Amygdala (tissue), 56 donors: Measurements from ENCODE around the gene SULT1C2.
A peak's percentile ranks its signal among the peaks of the same experiment; 100 is the strongest.
"Not testable (repeated sequence)": the region's sequence is repeated elsewhere in the genome, so short reads cannot be mapped to it uniquely, and the experiment has no call there.

Experiments used
- DNase-seq, 56 donors: peaks; one replicate each; lab custom pipeline; 2025; lab: John Stamatoyannopoulos, UW

Gene SULT1C2

DNA sequence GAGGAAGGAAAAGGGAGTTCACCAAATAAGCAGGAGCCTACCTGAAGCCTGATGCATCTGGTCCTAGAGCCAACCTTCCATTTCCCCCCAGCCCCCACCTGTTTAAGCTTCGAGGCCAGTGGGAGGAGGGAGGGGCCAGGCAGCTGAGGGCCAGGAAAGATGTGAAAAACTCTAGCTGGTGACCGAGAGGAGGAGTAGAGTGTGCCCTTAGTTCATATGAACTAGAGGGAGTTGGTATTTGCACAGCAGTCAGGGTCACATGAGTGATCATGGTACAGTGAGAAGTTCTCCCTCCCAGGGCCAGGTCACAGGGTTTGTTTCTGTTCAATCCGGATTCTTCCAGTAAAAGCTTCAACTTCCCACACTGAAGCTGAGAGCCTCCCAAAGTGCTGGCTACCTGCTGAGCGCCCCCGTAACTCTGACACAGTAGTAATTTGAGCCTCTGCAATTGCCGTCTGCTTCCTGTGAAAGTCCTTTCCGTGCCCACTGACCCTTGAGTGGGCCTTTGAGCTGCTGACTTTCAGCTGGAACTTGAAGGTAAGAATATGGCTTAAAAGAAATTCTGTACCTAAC lies at the start of gene SULT1C2:
Gene SULT1C2 (plus strand): TSS at position 362 of the 573 bp plus-strand sequence. CDS start 4,773 bp downstream, outside the sequence.
- DNase-seq = no peak

DNA sequence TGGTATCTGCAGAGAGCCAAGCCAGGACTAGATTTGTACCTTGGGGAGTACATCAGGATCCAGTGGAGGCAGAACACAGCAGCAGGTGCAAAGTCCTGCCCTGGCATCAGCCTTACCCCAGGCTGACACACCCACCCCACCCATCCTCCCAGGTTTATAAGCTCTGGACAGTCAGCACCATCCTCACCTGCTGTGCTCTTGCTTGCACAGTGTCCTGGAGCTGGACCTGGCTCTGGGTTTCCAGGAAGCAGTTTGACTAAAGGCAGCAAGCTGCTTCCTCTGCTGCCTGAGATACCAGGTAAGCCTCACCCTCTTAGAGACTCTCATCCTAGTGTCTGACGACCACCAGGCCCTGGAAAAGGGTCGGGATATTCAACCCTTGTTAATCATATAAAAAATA lies 48.9 kb upstream of the SULT1C2 start, which contains the start of gene SULT1C3:
Gene SULT1C3 (plus strand): TSS at position 183 of the 400 bp plus-strand sequence. CDS start 7,227 bp downstream, outside the sequence.
- DNase-seq = no peak

DNA sequence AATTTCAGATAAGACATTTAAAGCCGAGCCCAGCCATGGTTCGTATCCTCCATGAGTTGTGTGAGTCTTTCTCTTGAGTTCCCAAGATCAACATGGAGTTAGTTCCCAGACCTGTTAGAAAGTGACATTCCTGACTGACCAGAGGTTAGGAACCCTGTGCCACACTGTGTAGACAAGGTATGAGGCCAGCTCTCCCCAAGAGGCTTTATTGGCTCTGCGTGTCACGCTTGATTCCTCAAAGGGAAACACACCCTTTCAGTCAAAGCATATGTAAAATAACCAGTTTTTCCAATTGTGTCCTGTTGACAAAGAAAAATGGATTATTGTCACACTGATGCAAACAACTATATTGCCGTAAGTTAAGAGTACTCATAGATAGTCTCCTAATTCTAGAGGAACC lies 47.7 kb upstream of the SULT1C2 start:
- no peak for DNase-seq

DNA sequence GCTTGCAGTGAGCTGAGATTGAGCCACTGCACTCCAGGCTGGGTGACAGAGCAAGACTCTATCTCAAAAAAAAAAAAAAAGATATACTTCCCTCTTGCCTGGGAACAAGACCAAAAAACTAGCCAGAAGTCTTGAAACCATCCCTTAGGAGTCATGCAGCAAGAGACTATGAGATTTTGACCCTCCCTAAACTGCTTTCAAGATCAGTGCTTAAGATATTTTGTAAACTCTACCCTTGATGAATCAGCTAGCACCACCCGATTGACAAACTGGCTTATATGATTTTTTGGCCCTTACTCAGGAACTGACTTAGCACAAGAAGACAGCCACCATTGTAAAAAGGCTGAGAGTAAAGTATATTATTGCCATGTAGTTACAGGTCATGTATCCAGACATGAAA lies 45.1 kb upstream of the SULT1C2 start:
- no peak for DNase-seq

DNA sequence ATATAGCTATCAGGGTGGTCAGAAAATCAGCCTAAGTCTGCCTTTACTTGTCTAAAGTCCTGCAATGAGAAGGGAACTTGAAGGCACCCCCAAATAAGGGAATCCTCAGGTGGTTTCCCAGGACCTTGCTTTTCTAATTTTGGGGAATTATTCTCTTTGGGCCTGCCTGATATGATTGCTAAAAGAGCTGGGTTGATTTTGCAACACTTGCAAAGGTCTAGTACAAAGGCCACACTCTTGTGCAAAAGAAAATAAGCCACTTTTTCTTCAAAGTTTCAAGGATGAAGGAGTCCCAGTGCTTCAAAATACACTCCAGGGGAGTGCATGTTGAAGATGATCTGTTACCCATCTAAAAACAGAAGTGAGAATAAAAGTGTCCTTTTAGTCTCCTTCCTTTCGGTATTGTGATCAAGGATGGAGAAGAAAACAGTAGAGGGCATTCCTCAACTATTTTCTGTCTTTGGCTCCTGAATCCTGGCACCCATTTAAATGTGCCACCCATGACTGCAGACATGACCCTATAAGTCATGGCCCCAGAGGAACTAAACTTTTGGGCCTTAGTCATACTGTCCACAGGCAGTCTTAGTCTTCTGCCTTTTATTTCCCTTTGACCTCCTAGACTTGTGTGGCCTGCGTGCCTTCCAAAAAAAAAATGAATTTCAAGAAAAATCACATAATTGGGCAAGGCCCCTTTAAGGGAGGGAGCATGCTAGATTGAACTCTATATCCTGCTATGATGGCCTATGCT lies 43.9 kb upstream of the SULT1C2 start:
- DNase-seq = no peak

DNA sequence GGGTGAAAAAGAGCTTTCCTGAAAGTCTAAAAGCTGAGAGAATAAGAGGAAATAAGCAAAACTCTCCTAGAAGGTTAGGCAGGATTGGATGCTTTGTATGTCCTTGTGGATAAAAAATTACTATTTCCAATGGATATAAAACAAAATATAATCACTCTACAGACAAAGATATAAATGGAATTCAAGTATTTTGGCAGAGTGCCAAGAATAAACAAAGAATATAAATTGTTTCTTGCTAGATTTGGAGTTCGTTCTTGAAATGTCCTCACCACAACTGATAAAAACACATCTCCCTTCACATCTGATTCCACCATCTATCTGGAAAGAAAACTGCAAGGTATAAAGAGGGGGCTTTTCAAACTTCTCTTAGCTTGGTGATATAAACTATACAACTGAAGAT lies 35.6 kb upstream of the SULT1C2 start:
- DNase-seq = no peak

DNA sequence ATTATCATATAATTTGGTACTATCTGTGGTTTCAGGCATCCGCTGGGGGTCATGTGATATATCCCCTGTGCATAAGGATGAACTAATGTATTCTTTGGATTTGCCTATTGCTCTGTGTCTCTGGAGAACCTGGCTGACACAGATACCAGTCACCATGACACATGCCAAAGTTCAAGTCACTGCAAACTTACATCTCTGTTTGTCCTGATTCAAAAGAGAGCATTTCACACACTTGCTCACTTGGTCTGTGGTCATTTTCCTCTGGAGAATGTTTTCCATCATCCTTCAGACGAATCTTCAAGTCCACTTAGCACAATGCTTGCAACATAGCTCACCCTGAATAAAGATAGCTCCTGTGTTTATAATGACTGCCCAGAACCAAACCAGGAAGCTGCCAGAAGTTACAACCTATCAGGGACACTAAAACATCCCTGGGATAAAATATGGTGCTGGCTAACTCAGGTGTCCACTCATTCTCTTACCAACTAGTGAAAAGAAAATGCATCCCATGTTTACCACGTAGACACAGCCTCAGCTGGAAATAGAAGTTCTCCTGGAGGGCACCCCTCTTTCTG lies 30.9 kb upstream of the SULT1C2 start:
- no peak for DNase-seq

DNA sequence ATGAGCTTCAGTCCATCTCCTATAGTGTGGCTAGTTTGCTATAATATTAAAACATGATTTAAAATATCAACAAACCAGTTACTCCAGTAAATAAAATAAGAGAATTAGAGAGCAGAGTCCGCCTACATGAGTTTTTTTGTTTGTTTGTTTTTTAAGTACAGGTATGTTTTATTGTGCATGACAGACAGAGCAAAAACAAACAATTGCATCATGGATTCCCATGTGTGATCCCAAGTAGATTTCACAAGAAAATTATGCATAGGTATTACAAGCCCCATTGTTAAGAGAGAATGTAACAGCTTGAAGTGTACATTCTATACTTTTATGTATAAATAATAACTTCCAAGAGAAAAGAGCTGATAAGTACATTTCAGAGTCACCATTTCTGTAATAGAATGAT lies 27.9 kb upstream of the SULT1C2 start:
- DNase-seq = no peak

DNA sequence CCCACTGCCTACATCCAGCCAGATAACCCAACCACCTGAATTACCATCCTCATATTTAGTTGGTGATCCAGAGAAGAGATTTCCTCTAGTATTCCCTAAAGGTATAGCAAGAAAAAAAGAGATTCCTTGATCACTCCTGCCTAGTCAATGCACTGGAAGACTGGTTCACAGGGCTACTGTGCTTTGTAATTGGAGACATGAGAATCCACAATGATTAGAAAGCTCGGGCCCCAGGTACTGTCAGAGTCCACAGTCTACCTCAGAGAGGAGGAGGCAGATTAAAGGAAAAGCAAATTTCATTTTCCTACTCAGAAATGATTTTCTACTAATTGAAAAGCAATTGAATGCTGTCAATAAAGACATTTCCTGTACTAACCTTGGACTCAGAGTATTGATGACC lies 26.7 kb upstream of the SULT1C2 start:
- DNase-seq = no peak

DNA sequence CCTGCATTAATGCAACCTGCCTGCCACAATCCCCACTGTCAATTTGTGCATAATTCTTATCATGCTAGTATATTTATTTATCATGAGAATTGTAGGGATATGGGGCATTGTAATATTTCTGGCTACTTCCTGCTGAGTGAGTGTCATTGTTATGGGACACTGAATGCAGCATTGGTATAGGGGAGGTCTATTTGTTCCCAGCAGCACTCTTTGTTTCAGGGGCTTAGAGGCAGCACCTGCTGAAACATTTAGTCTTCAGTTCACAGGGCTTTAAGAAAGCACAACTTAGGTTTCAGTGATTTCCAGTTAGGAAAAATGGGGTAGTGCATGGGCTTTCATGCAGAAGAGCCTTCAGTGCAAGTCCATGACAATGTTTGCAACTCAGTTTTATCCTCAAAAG lies 25.3 kb upstream of the SULT1C2 start:
- DNase-seq = no peak

DNA sequence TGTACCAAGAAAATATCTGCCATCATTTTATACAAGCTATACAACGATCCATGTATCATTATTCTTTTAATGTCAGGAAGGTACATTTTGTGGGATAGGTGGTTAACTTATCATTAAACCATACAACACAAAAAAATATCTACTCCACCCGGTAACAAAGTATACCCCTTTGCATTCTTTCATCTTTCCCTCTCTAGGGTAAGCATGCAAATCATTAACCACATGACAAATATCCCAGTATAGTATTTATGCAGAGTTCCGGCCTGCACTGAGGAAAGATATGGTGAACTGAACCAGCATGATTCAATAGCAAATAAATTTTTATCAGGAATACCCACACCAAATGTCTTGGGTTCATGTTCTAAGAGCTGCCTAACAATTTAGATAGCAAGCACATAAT lies 22.5 kb upstream of the SULT1C2 start:
- DNase-seq = no peak

DNA sequence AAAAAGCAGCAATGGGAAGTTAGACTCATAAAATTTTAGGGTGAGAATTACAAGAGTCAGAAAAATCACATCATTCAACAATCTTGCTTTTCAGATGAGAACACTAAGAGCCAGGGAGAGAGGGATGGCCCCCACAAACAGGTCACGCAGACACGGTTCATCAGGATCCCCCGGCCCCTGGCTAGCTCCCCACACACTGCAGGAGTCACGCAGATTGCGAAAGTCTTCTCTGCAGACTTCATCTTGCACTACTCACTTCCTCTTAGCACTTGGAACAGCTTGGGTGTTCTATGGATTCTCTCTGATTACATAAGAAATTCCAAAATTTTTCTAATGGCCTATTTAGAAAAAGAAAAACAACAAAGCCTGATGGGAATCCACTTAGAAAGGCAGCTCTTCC lies 21.6 kb upstream of the SULT1C2 start:
- DNase-seq = peak in 2 of 56 donors; percentile 3 to 11

DNA sequence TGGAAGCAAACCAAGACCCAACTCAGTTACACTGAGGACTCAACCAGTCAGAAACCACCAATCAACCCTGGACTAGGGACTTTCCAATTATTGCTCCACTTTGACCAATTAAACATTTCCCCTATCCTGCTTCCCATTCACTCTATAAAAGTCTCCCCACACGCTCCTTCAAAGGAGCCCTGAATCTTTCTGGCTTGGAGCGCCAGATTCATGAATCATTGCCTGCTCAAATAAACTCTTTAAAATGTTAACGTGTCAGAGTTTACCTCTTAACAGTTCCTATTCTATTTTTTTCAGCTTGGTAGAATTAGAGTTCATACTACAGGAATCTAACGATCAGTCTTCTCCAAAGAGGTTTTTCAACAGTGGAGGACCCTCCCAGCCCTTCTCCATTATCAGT lies 20.7 kb upstream of the SULT1C2 start:
- no peak for DNase-seq

DNA sequence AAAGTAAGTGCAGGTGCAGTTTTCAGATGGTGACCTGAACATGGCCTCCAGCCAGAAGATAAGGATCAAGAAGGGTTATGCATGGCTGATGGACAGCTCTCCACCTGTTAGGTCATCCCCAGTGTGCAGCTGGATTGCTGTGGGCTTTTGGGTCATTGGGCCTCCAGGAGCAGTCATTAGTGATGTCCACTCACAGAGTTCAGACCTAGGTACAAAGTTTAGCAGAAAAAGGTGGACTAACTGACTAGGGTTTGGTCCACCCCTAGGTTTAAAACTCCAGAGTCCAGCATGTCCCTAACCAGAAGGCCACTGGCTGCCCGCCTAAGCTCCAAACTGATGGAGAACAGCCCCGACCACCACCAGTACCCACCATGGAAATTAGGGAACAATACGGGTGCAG lies 18.3 kb upstream of the SULT1C2 start:
- no peak for DNase-seq

DNA sequence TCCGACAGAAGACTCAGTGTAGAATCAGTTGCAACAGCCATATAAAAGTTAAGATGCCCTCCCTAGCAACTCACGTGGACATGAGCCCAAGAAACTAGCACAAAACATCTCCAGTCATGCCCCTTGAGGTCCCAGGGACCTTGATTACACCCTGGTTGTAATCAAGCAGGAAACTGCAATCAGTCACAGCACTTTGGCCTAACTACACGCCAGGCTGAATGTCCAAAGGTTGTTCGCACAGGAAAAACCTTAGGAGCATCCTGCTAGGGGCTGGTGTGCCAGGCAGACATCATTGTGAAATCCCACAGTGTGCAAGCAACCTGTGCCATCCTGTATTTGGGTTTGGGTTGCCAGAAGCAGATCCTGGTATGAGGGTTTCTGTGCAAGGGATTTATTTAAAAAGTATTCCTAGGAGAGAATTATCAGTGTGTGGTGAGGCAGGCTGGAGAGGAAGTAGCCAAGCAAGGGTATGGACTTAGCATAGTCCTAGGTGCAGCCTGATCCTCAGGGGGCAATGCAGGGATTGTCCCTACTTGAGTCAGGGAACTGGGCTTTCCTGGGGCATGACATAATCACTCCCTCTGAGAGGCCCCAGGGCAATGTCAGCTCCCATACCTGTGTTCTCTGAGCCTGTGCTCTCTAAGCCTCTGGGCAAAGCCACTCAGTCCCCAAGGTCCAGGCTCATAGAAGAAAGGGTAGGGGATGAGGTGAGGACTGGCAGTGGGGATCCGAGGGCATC lies 17.8 kb upstream of the SULT1C2 start:
- no peak for DNase-seq

DNA sequence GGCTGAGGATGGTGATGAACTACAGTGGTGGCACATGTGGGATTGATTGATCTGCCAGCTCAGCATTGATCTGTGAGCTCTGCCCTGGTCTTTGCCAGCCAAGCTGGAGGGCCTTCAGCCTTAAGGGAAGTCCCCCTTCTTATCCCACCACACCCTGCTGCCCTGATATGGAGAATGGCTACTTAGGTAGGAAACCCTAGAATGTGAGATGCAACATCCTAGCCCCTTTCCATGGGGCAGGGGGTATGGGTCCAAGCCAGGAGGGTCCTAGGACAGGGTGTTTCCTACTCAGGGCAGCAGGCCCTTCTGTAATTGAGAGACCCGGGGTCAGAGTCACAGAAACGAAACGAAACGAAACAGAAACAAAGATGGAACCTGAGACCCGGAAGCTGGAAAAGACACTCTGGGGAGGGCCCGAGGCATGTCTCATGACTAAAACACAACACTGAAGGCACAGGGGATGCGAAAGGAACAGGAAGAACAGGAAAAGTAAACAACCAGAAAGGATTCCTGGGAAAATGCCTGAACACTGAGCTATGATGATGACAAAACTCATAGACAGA lies 16.9 kb upstream of the SULT1C2 start:
- no peak for DNase-seq

DNA sequence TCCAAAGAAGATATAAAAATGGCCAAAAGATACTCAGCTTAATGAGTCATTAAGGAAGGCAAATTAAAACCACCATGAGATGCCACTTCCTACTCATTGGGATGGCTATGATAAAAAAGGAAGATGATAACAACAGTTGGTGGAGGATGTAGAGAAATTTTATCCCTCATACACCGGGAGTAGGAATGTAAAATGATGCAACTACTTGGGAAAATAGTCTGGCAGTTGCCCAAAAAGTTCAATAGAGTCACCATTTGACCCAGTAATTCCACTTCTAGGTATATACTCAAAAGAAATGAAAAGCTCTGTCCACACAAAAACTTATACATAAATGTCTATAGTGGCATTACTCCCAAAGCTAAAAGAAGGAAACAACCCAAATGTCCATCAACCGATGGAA lies 10.1 kb upstream of the SULT1C2 start:
- DNase-seq = no peak

DNA sequence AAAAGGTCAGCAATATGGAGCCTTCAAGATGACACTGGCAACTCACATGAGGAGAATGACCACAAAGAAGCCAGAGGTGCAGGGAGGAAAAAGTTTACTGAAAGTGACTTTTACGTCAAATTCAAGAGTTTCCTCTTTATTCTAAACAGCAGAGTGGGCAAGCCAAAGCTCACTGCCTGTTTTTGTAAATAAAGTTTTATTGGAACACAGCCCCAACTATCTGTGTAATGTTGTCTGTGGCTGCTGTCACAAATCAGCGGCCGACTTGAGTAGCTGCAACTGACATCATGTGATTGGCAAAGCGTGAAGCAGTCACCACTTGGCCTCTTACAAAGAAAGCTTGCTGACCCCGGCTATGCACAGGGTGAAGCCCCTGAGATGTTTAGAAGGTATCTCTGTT lies 9.2 kb upstream of the SULT1C2 start:
- DNase-seq = no peak

DNA sequence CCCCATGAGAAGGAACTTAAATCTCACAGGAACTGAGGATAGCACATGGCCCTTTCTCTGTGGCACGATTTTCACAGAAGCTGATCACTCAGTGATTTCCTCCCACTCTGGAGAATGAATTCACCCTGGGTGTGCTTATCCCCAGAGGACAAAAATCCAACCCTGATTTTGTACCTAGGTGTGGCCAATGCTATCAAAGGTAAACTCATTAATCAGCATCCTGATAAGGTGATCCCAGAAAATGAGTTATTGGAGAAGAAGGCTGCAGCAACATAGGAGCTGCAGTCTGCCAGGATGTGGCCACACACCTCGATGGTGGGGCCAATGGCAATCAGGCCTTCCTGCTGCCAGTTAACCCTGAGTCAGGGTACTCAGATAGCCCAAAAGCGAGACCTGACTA lies 8.2 kb upstream of the SULT1C2 start:
- DNase-seq = no peak

DNA sequence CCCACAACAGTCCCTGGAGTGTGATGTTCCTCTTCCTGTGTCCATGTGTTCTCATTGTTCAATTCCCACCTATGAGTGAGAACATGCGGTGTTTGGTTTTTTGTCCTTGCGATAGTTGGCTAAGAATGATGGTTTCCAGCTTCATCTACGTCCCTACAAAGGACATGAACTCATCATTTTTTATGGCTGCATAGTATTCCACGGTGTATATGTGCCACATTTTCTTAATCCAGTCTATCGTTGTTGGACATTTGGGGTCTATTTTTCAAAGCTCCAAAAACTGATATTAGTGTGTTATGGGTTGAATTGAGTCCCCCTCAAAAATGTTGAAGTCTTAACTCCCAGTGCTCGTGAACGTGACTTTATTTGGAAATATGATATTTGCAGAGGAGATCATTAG lies 4.1 kb upstream of the SULT1C2 start:
- not testable (repeated sequence) for DNase-seq

DNA sequence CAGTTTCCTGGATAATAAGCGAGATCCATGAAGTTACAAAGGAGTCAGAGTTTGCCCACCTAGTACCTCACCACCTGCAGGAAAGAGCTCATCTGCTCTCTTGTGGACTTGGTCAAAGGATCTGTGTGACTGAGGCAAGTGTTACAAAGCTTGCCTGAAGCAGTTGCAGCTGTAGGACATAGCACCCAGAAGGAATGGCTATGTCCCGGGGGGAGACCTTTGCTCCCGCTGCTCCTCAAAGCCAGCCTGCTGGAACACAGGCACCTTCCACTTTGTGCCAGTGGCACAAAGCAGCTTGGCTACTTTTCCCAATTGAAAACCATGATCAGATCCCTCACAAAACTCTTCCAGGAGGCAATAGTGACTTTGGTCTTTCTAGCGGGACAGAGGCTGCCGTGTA lies 3.1 kb upstream of the SULT1C2 start:
- no peak for DNase-seq
